Transverse colon (tissue), 4 donors: ENCODE data around the gene OLFM3. TPM values are rescaled to one million over a fixed set of nuclear protein-coding genes. Genes with fewer than 3 reads are reported as not detected.

Experiments used
- DNase-seq: peaks from one replicate; pipeline ENCODE4 v3.0.0-alpha.2; 2019
- H3K27ac ChIP-seq, 4 donors: fragments of 200-600 bp; sonication (generic); 2 replicates each; pipeline ENCODE4 v1.5.1; 2016 to 2018; ENCODE audit warnings: inconsistent platforms in 4 of 4
- H3K27me3 ChIP-seq: fragments of 200-600 bp; sonication (generic); 2 replicates; pipeline ENCODE4 v1.5.1; 2017; ENCODE audit warnings: inconsistent platforms
- H3K36me3 ChIP-seq, 4 donors: fragments of 200-600 bp; sonication (generic); 2 replicates each; pipeline ENCODE4 v1.5.1; 2017 to 2019; ENCODE audit warnings: inconsistent platforms in 4 of 4
- H3K4me1 ChIP-seq, 4 donors: fragments of 200-600 bp; sonication (generic); 2 replicates each; pipeline ENCODE4 v1.5.1; 2017 to 2020; ENCODE audit warnings: inconsistent platforms in 4 of 4
- H3K4me3 ChIP-seq, 4 donors: fragments of 200-600 bp; sonication (generic); 1 replicate in 1 of 4; 2 replicates in 3 of 4; pipeline versions ENCODE4 v1.5.1 to v1.6.1; 2017 to 2019; ENCODE audit warnings: inconsistent platforms in 4 of 4
- H3K9me3 ChIP-seq, 2 donors: fragments of 200-600 bp; sonication (generic); 2 replicates each; pipeline ENCODE4 v1.5.1; 2017 to 2019; ENCODE audit warnings: inconsistent platforms in 2 of 2
- CTCF ChIP-seq, 5 experiments: fragments of 200-600 bp in 3 of 5; fragments of 450-650 bp in 2 of 5; sonication (generic) in 3 of 5; IDR thresholded peaks; 1 replicate in 2 of 5; 2 replicates in 3 of 5; pipeline ENCODE4 v1.5.1; 2016 to 2017; ENCODE audit warnings: antibody characterized with exemption in 5 of 5, inconsistent platforms in 3 of 5, mild to moderate bottlenecking in 2 of 5, moderate library complexity in 1 of 5
- EP300 ChIP-seq: sonication (generic); formaldehyde crosslinking; IDR thresholded peaks from one replicate; pipeline ENCODE4 v1.6.1; 2017; ENCODE audit warnings: antibody characterized with exemption, low read depth
- POLR2A ChIP-seq: fragments of 450-650 bp; IDR thresholded peaks from one replicate; pipeline ENCODE4 v1.6.1; 2016; ENCODE audit warnings: antibody characterized with exemption, mild to moderate bottlenecking, moderate library complexity
- POLR2AphosphoS5 ChIP-seq, 3 donors: sonication (generic); formaldehyde crosslinking; IDR thresholded peaks; one replicate each; pipeline ENCODE4 v1.6.1; 2016; ENCODE audit warnings: antibody characterized with exemption in 3 of 3
- WGBS, 2 donors: methylation state at CpG; one replicate each; pipeline ENCODE4 v1.1.5; 2018; ENCODE audit warnings: low coverage in 1 of 2; 5-methylcytosine and 5-hydroxymethylcytosine counted together
- in situ Hi-C, 4 donors: fragments of 200-750 bp; cut with MboI; loops; one replicate each; pipeline versions ENCODE4 v1.15.0 to v1.15.1; 2017; ENCODE audit warnings: low sequenced_read_pairs in 3 of 4, low pct_ligation_motif_present in 1 of 4, low pct_unique_long_range_greater_than_20kb in 1 of 4
- intact Hi-C: fragments of 100-400 bp; cut with DNase I; formaldehyde crosslinking; loops from one replicate; pipeline ENCODE4 v1.15.1; 2023; ENCODE audit warnings: low total_unique reads
- total RNA-seq, 4 donors: library from RNA; depleted of rRNA; stranded (reverse); fragments of >200 nt; gene quantifications; one replicate each; pipeline ENCODE4 v1.1.0, GENCODE V29; 2016

Gene OLFM3
- total RNA-seq, 4 donors from 2014 or later = 0.55 TPM; not detected in 3

DNA sequence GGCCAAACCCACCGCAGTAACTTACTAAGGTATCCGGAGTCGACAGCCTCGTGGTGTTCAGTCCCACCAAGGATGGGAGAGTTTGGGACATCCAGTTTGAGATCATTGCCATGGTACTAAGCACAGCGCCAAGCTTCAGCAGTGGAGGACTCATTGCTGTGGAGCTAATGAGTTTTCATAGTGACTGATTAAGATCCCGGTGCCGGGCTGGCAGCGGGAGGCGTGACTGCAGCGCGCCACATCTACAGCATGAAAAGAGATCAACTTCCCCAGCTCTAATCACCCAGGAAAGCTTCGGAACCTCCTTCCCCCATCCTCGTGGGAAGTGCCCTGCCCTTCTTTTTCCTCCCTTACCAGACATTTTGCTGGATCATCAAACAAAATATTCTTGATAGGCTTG is 149.9 kb downstream of the OLFM3 start:
- 63% methylated on average over 13 of the region's 13 CpGs; no CpG with 5 or more reads in 1 of the 2 donors for WGBS, 2 donors
- no peak for TF ChIP-seq EP300
- TF ChIP-seq CTCF (IDR thresholded peaks at IDR 0.05) = no peak
- no peak for TF ChIP-seq POLR2AphosphoS5 (IDR thresholded peaks at IDR 0.05)
- no peak for TF ChIP-seq POLR2A
- Histone ChIP-seq H3K27ac (no peak overlapping the region), H3K4me1 (no peaks in the 10 kb centered on the region), H3K4me3 (no peak overlapping the region), H3K36me3 (no peaks in the 10 kb centered on the region), H3K27me3 (no peaks in the 10 kb centered on the region), H3K9me3 (no peaks in the 10 kb centered on the region)
- in situ Hi-C loops (no loop called here), intact Hi-C loops (loop anchor here (10.0 kb wide), 1 partner anchor 262 kb away; no protein-coding TSS in a partner anchor)
- no peak for DNase-seq

DNA sequence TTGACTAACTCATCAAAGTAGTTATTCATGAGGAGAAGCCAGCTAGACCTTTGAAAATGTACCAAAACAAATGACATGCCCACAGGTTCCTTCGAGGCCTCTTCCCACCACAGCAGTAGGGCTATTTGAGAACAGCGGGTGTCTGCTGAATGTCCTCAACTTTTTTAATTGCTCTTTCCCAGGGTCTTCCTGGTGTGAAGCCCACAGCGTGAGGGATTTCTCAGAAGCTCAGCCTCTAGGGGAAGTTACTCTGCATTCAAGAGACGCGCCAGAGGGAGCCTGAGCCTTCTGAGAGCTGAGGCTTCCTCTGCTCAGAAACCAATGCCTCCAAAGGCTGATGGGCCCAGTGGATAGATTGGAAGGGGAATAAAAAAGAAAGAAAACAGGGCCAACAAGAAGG is 153.6 kb downstream of the OLFM3 start:
- intact Hi-C loops = loop anchor here (10.0 kb wide), 1 partner anchor 258 kb away; no protein-coding TSS in a partner anchor
- no peak for TF ChIP-seq POLR2A
- no peak for TF ChIP-seq EP300
- no peak for TF ChIP-seq CTCF (IDR thresholded peaks at IDR 0.05)
- no peak for TF ChIP-seq POLR2AphosphoS5 (IDR thresholded peaks at IDR 0.05)

GRCh38 chr1:101841824-101842223 is 154.9 kb downstream of the OLFM3 start:
- intact Hi-C loops (loop anchor here (10.0 kb wide), 1 partner anchor 257 kb away; no protein-coding TSS in a partner anchor), in situ Hi-C loops (no loop called here)
- TF ChIP-seq EP300 (no peak), CTCF (IDR thresholded peaks at IDR 0.05) (no peak), POLR2AphosphoS5 (IDR thresholded peaks at IDR 0.05) (no peak), POLR2A (no peak)
- 89 to 93% methylated on average over 4 of the region's 4 CpGs for WGBS, 2 donors
- no peaks in the 10 kb centered on the region for H3K4me1 ChIP-seq
- H3K36me3 ChIP-seq = no peaks in the 10 kb centered on the region
- no peak for DNase-seq
- H3K9me3 ChIP-seq = no peaks in the 10 kb centered on the region
- no peak overlapping the region for H3K4me3 ChIP-seq
- no peak overlapping the region for H3K27ac ChIP-seq
- no peaks in the 10 kb centered on the region for H3K27me3 ChIP-seq

More for the DNA sequence above, 153.6 kb downstream of the OLFM3 start:
- no peaks in the 10 kb centered on the region for H3K9me3 ChIP-seq
- 54 to 73% methylated on average over 5 of the region's 5 CpGs for WGBS, 2 donors
- in situ Hi-C loops = no loop called here
- H3K4me1 ChIP-seq = no peaks in the 10 kb centered on the region
- H3K4me3 ChIP-seq = no peak overlapping the region
- H3K27ac ChIP-seq = no peak overlapping the region
- DNase-seq = no peak
- H3K27me3 ChIP-seq = no peaks in the 10 kb centered on the region
- no peaks in the 10 kb centered on the region for H3K36me3 ChIP-seq

GRCh38 chr1:101835988-101836387 is 160.7 kb downstream of the OLFM3 start:
- Histone ChIP-seq H3K4me1 (no peaks in the 10 kb centered on the region), H3K9me3 (no peaks in the 10 kb centered on the region), H3K27ac (no peak overlapping the region), H3K4me3 (no peak overlapping the region), H3K36me3 (no peaks in the 10 kb centered on the region), H3K27me3 (no peaks in the 10 kb centered on the region)
- in situ Hi-C loops = no loop called here
- TF ChIP-seq POLR2A (no peak), EP300 (no peak), POLR2AphosphoS5 (IDR thresholded peaks at IDR 0.05) (no peak), CTCF (IDR thresholded peaks at IDR 0.05) (no peak)
- 24 to 38% methylated on average over 2 of the region's 2 CpGs for WGBS, 2 donors
- intact Hi-C loops = no loop called here
- no peak for DNase-seq
